BE2C (cell line): ENCODE data around the gene MTCL1.

ENCODE experiments used
- DNase-seq: peaks from one replicate; pipeline ENCODE4 v3.0.0-alpha.2; 2020
- H3K27me3 ChIP-seq: fragments of 250-450 bp; sonication (Bioruptor Pico); 2 replicates; pipeline ENCODE4 v1.5.1; 2020; ENCODE audit warnings: mild to moderate bottlenecking
- H3K36me3 ChIP-seq: fragments of 250-450 bp; sonication (Bioruptor Pico); 2 replicates; pipeline ENCODE4 v1.5.1; 2020; ENCODE audit warnings: mild to moderate bottlenecking
- H3K4me1 ChIP-seq: fragments of 250-450 bp; sonication (Bioruptor Pico); 2 replicates; pipeline ENCODE4 v1.5.1; 2020
- H3K4me3 ChIP-seq: 2 replicates; pipeline ENCODE4 v1.5.1; 2011; ENCODE audit warnings: low read depth, low read length
- H3K9me3 ChIP-seq: fragments of 250-450 bp; sonication (Bioruptor Pico); 2 replicates; pipeline ENCODE4 v1.5.1; 2020
- CTCF ChIP-seq: IDR thresholded peaks from 2 replicates; pipeline ENCODE4 v1.5.1; 2012; ENCODE audit warnings: mild to moderate bottlenecking, low read depth, low read length

The MTCL1 gene

GRCh38 chr18:8659609-8660242, 45.6 kb upstream of the MTCL1 start:
- Histone ChIP-seq H3K4me1 (no peaks in the 10 kb centered on the region), H3K4me3 (no peak overlapping the region), H3K36me3 (no peaks in the 10 kb centered on the region), H3K27me3 (no peaks in the 10 kb centered on the region), H3K9me3 (no peaks in the 10 kb centered on the region)
- TF ChIP-seq CTCF = no peak
- no peak for DNase-seq

GRCh38 chr18:8660316-8660715, 45.0 kb upstream of the MTCL1 start:
- Histone ChIP-seq H3K4me1 (no peaks in the 10 kb centered on the region), H3K36me3 (no peaks in the 10 kb centered on the region), H3K4me3 (no peak overlapping the region), H3K9me3 (no peaks in the 10 kb centered on the region), H3K27me3 (no peaks in the 10 kb centered on the region)
- no peak for DNase-seq
- no peak for TF ChIP-seq CTCF

- H3K27me3 ChIP-seq = no peaks in the 10 kb centered on the region
- no peaks in the 10 kb centered on the region for H3K9me3 ChIP-seq
- H3K4me3 ChIP-seq = no peak overlapping the region
These were observed 43.4 kb upstream of the MTCL1 start for GRCh38 chr18:8661754-8662559.

GRCh38 chr18:8662560-8663255, 42.6 kb upstream of the MTCL1 start:
- Histone ChIP-seq H3K27me3 (no peaks in the 10 kb centered on the region), H3K9me3 (no peaks in the 10 kb centered on the region), H3K4me1 (no peaks in the 10 kb centered on the region), H3K4me3 (no peak overlapping the region), H3K36me3 (no peaks in the 10 kb centered on the region)
- no peak for DNase-seq
- no peak for TF ChIP-seq CTCF

More at GRCh38 chr18:8661754-8662559, 43.4 kb upstream of the MTCL1 start:
- TF ChIP-seq CTCF = no peak
- Histone ChIP-seq H3K36me3 (no peaks in the 10 kb centered on the region), H3K4me1 (no peaks in the 10 kb centered on the region)
- peak; percentile 18 for DNase-seq

- no peaks in the 10 kb centered on the region for H3K9me3 ChIP-seq
- TF ChIP-seq CTCF = no peak
- H3K4me1 ChIP-seq = no peaks in the 10 kb centered on the region
- no peaks in the 10 kb centered on the region for H3K27me3 ChIP-seq
- no peaks in the 10 kb centered on the region for H3K36me3 ChIP-seq
- no peak overlapping the region for H3K4me3 ChIP-seq
- DNase-seq = no peak
These were observed 37.5 kb upstream of the MTCL1 start for GRCh38 chr18:8667846-8668245.
